GM08714 (cell line): Measurements from ENCODE around the gene SETBP1.

ENCODE experiments used
- H3K4me3 ChIP-seq: fragments of 200-500 bp; sonication (Bioruptor generic); 2 replicates; pipeline ENCODE4 v1.5.1; 2014; ENCODE audit warnings: mild to moderate bottlenecking, low read length, inconsistent platforms
- ZNF274 ChIP-seq: IDR thresholded peaks from 2 replicates; pipeline ENCODE4 v1.6.1; 2012; ENCODE audit warnings: mild to moderate bottlenecking, low read depth, low read length

Gene SETBP1

DNA sequence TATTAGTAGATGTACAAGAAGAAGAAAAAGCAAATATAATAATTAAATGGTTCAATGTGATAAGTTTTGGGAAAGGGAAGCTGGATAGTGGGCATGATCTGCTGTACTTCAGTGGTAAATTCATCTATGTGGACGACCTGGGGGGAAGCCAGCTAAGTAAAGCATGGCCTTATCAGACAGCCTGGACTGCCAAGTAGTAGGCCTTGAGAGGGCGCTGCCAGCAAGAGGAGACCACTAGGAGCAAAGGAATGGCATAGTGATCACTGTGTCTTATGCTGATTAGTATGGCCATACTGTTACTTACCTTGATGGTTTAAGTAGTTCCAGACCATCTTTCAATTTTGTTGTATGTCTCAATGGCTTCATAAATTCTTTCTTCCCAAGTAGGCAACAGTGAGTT is 287.6 kb downstream of the SETBP1 start:
- no peak overlapping the region for H3K4me3 ChIP-seq
- no peak for TF ChIP-seq ZNF274

DNA sequence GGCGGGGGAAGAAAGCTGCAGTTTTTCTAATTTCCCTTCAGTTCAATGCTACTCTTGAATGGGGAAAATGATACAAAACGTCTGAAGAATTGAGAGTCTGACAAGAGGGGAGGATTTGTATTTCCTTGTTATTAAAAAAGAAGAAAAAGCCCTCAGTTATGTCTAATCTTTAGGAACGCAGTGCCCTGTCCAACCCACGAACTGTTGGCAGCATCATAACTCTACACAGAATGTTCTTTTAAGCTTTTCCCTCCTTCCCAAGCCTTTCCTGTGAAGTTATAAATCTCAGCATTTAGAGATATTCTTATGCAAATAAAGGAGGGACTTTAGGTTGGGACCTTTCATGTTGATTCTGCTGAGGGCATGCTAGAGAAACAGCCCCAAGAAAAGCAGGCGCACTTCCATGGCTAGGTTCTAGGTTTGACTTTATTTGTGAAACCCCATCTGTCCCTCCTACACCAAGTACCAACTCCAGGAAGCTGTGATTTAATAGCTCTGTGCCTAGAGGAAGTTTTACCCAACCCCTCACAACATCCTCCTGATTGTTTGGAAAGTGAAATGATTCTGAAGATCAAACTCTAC is 288.6 kb downstream of the SETBP1 start:
- H3K4me3 ChIP-seq, result no peak overlapping the region
- no peak for TF ChIP-seq ZNF274

DNA sequence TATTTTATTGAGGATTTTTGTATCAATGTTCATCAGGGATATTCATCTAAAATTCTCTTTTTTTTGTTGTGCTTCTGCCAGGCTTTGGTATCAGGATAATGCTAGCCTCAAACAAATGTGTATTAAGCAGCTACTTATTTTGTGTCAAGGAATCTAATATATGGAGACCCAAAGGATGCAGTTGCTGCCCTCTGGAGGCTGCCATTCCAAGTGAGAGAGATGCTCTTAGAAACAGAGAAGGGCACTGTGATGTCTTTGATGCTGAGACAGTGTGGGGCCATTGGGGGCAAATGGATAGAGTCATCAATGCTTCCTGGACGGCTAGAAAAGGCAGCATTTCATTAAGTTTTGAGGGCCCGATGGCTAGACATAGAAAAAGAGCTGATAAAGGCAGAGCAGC is 292.6 kb downstream of the SETBP1 start:
- TF ChIP-seq ZNF274, result no peak
- H3K4me3 ChIP-seq, result no peak overlapping the region

DNA sequence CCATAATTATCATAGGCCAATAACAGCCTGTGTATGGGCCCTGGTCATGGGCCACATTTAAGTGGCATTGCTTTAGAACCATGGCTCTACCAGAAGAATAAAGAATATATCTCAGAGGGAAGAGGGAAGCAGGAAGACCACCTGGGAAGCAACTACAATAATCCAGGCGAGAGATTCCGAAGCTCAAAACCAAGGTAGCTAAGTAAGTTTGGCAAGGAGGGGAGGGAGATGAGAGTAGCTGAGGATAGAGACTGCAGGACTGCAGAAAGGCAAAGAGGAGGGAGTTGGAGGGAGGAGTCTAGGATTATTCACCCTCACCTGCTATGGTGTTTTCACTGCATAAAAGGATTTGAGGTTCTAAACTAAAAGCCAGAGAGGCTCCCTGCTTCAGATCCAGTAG is 293.5 kb downstream of the SETBP1 start:
- TF ChIP-seq ZNF274, result no peak

DNA sequence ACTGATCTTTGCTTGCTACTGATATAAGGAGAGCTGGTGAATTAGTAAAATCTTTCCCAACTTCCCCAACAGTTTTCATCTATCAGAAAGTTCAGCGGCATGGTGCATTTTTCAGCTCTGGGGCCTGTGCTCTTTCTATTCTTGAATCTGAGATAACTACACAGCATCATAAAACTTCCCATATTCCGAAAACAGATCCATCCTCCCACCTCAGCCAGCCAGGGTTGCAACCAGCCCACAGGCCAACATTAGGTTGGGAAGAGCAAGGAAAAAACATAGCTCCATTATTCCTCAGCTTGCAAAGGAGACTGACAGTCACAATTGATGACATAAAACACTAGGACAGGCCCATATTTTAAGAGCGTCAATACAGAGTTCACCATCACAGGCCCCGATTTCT is 297.2 kb downstream of the SETBP1 start:
- H3K4me3 ChIP-seq, result no peak overlapping the region
- TF ChIP-seq ZNF274, result no peak

More for the DNA sequence above, 293.5 kb downstream of the SETBP1 start:
- no peak overlapping the region for H3K4me3 ChIP-seq

DNA sequence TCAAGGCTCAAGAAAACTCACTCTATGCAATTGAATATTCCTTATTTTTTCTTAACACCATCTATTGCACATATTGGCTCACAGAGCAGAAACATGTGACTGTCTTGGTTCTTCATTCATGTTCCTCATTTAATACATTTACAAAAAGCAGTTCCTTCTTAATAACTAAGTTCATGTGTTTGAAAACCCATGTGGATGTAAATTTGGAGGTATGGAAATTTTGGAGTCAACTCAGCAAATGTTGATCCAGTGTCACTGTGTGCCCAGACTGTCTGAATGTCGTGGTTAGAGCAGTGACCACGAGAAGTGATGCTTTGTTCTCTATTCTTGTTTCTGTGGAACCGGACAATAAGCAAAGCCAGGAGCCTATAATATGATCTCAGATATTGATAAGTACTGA is 299.1 kb downstream of the SETBP1 start:
- H3K4me3 ChIP-seq, result no peak overlapping the region
- no peak for TF ChIP-seq ZNF274

DNA sequence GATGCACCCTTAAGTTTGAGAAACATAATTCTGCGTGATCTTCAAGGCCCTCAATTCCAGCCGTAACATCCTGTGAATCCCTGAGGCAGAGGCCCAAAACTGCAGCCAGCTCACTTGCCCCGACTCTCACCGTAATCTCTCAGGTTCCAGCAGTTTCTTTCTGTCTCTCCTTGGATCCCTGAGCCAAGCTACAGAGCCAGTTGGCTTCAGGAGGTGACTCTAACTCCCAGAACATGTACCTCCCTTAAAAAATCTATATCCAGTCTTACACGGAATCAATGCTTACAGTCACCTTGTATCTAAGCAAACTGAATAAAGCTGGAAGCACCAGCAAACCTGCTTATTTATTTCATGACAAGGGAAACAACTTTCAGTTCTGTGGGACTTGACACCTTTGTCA is 300.4 kb downstream of the SETBP1 start:
- H3K4me3 ChIP-seq, result no peak overlapping the region
- TF ChIP-seq ZNF274, result no peak

DNA sequence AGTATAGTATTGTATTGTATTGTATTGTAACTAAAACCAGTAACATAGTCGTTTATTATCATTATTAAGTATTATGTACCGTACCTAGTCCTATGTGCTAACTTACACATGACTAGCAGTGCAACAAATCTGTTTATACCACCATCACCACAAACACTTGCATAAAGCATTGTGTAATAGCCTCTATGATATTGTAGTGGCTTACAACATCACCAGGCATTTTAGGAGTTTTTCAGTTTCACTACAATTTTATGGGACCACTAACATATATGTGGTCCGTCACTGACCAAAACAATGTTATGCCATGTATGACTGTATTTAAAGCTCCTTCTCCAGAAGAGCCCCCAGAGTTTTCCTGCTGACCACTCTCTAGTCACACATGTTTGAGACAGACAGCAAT is 306.2 kb downstream of the SETBP1 start:
- no peak overlapping the region for H3K4me3 ChIP-seq
- no peak for TF ChIP-seq ZNF274

DNA sequence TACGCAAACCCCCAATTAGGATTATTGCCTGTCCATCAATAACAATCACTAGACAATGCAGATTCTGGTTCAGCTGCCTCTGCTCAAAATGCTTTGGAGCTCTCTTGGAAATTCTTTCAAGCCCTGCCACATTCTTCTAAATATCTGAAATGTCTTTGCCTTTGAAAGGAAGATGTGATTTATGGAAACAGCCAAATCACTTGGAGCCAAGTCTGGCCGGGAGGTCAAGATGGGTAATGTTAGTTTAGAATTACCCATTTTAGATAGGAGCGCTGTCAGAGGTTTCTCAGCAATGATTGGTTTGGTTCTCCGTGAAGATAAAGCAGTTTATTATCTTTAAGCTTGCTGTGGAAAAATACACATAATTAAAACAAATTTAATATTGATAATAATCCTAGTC is 306.7 kb downstream of the SETBP1 start:
- TF ChIP-seq ZNF274, result no peak

DNA sequence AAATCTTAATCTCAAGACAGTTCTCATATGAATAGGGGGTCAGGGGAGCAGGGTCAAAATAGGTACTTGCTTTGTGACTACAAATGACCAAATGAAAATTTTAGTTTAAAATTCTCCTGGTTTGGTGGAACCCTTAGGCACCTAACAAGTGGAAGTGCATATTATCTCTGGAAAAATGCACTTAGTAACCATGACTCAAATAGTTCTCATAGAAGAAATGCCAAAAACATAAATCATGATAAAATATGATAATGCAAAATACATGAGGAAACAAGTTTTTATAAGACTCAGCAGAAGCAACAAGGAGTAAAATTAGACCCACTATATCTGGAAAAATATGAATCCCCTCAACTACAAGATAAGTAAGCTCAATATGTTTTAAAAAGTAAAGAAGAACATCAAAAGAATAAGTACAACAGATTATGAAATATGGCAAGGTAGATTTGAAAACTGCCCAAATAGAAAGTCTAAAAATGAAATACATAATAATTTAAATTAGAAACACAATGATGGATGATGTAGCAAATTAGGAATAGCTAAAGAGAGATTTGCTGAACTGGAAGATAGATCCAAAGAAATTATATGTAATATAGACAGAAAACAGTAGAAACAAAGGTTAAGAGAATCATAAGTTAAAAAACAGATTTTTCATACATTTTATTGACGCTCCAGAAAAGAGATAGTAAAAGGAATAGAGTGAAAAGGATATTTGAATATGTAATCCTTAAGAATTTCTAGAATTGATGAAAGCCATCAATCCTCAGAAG is 308.3 kb downstream of the SETBP1 start:
- TF ChIP-seq ZNF274, result no peak
- H3K4me3 ChIP-seq, result no peak overlapping the region

More for the DNA sequence above, 306.7 kb downstream of the SETBP1 start:
- H3K4me3 ChIP-seq, result no peak overlapping the region

DNA sequence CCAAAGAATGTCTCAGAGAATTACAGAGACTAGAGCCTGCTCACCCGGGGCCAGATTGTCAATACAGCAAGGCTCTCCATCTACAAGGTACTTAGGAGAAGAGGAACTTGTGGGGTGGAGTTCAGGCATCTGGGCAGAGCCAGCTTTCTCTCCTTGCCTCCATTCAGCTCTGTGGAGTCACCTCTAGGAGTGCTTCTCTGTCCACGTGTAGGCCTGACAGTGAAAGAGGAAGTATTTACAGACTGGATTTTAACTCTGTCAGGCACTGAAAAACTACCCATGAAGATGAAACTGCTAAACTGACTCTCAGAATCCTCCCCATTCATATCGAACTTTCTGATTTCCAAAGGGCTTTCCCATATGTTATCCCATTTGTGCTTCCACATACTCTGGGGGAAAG is 315.6 kb downstream of the SETBP1 start:
- TF ChIP-seq ZNF274, result no peak
- H3K4me3 ChIP-seq, result no peak overlapping the region

DNA sequence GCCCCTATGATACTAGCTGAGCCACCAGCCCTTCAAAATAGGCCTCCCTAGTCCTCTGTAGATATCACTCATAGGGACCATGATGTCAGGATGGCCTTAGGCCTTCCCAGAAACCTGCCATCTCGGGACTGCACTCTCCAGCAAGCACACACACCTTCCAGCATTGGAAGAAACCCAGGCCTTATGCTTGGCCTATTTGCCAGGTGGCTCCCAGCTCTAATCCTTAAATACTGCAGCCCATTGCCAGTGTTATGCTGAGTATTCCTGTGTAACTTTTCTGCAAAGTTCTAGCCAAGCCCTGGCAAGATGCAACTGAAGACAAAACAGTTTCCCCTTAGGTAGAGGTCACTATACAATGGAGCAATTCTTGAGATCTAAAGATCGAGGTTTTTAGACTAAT is 316.5 kb downstream of the SETBP1 start:
- no peak overlapping the region for H3K4me3 ChIP-seq
- TF ChIP-seq ZNF274, result no peak

DNA sequence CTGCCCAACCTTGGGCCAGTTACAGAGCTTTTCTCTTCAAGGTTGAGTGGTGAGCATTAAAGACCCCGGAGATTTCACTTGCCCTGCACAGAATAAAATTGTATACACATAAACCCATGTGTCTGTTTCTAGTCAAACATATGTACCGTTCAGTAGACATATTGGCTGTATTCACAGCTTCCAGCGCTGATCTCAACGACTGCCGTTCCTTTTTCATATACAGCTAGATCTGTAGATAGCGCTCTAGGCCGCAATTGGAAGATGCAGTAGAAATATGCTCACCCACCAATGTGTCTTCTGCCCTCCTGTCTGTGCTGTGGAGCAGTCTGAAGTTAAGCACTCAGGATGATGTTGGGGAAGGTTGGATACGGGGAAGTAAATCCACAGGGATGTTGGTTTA is 317.7 kb downstream of the SETBP1 start:
- no peak for TF ChIP-seq ZNF274
- no peak overlapping the region for H3K4me3 ChIP-seq

DNA sequence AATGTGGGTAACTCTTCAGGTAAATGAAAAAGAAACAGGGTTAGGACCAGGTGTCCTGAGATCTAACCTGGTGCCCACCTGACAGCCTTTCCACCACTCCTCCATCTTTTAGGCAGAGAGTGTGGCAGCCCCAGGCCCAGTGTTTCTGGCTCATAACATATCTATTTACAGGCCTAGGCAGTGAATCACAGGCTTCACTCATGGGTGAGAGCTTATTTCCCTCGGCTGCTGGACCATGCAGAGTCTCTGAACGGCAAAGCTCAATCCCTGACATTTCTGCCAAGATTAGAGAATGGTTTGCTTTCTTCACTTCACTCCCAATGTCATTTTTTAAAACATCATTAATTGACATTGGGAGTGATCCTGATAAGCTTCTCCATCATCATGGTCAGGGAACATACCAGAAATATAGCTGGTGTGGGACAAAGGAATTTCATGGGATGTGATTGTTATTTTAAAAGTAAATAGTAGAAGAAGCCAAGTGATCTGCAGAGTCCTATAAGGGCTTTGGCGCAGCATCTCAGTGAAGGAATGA is 323.9 kb downstream of the SETBP1 start:
- no peak overlapping the region for H3K4me3 ChIP-seq
- TF ChIP-seq ZNF274, result no peak

DNA sequence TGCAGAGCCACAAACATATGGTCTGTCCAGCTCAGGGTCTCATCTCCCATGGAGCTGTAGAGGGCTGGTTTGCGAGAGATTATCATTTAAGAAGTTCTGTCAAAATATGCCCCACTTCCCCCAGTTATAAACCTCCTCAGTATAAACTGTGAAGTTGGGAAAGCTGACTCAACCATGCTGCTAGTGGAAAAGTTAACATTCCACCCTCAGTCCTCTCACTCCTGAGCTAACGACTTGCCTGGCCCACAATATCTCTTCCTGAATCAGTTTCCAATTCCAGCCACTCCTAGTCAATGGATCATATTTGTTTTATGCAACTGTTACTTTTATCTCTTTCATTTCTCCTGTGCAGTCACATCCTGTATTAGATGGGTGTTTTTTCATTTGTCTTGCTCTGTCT is 326.2 kb downstream of the SETBP1 start:
- no peak for TF ChIP-seq ZNF274
- H3K4me3 ChIP-seq, result no peak overlapping the region
